Activated naive CD4-positive, alpha-beta T cell treated with Interleukin-2 at 50 U/mL for 16 hours (primary cell): ENCODE data around the gene CSRP1.
"Not testable (repeated sequence)": the region's sequence is repeated elsewhere in the genome, so short reads cannot be mapped to it uniquely, and the experiment has no call there.

ENCODE experiments used
- DNase-seq: peaks from one replicate; pipeline ENCODE4 v3.0.0-alpha.2; 2020

CSRP1 gene

GRCh38 chr1:201473296-201473695 lies 33.6 kb downstream of the CSRP1 start:
- no peak for DNase-seq

GRCh38 chr1:201472321-201472720 lies 34.6 kb downstream of the CSRP1 start:
- not testable (repeated sequence) for DNase-seq

GRCh38 chr1:201471772-201472171 lies 35.2 kb downstream of the CSRP1 start:
- no peak for DNase-seq

GRCh38 chr1:201470581-201470980 lies 36.3 kb downstream of the CSRP1 start:
- no peak for DNase-seq

- no peak for DNase-seq
Observed at GRCh38 chr1:201469645-201470074, 37.3 kb downstream of the CSRP1 start.

GRCh38 chr1:201468844-201469644 lies 37.9 kb downstream of the CSRP1 start, which contains the start of gene PHLDA3:
PHLDA3 (minus strand) TSS chr1:201469188; CDS start chr1:201468786, 402 bp downstream.
- peak; percentile 62 for DNase-seq

- no peak for DNase-seq
Observed at GRCh38 chr1:201468501-201468843, 38.5 kb downstream of the CSRP1 start.

- DNase-seq, result no peak
Observed at GRCh38 chr1:201466492-201466891, 40.4 kb downstream of the CSRP1 start.

GRCh38 chr1:201465698-201466290 lies 41.1 kb downstream of the CSRP1 start:
- DNase-seq, result no peak

GRCh38 chr1:201463071-201463552 lies 43.8 kb downstream of the CSRP1 start:
- DNase-seq, result no peak

GRCh38 chr1:201461645-201462441 lies 45.1 kb downstream of the CSRP1 start:
- DNase-seq, result no peak

GRCh38 chr1:201460814-201461644 lies 45.9 kb downstream of the CSRP1 start:
- no peak for DNase-seq

- no peak for DNase-seq
Observed at GRCh38 chr1:201459775-201460174, 47.1 kb downstream of the CSRP1 start.

- DNase-seq, result no peak
Observed at GRCh38 chr1:201459052-201459451, 47.9 kb downstream of the CSRP1 start.

- DNase-seq, result no peak
Observed at GRCh38 chr1:201457508-201457960, 49.4 kb downstream of the CSRP1 start.

GRCh38 chr1:201456499-201457309 lies 50.2 kb downstream of the CSRP1 start:
- no peak for DNase-seq

- no peak for DNase-seq
Observed at GRCh38 chr1:201455098-201455497, 51.8 kb downstream of the CSRP1 start.

GRCh38 chr1:201454608-201455007 lies 52.3 kb downstream of the CSRP1 start:
- no peak for DNase-seq

- no peak for DNase-seq
Observed at GRCh38 chr1:201452866-201453265, 54.1 kb downstream of the CSRP1 start.

GRCh38 chr1:201450721-201451291 lies 56.1 kb downstream of the CSRP1 start:
- DNase-seq, result no peak

GRCh38 chr1:201448990-201449389 lies 57.9 kb downstream of the CSRP1 start:
- DNase-seq, result no peak
